COLO829 (cell line): Measurements from ENCODE around the gene ZFR.
"Not testable (repeated sequence)": the region's sequence is repeated elsewhere in the genome, so short reads cannot be mapped to it uniquely, and the experiment has no call there.

Experiments used
- DNase-seq: peaks from one replicate; pipeline ENCODE4 v3.0.0; 2012; ENCODE audit warnings: low spot score

The ZFR gene

GRCh38 chr5:32450952-32451351 lies 6.4 kb upstream of the ZFR start:
- no peak for DNase-seq

GRCh38 chr5:32449262-32449661 lies 4.7 kb upstream of the ZFR start:
- no peak for DNase-seq

- DNase-seq = no peak
Measured at GRCh38 chr5:32446630-32447029, 2.1 kb upstream of the ZFR start.

GRCh38 chr5:32445831-32446614 lies 1.5 kb upstream of the ZFR start:
- no peak for DNase-seq

- no peak for DNase-seq
Measured at GRCh38 chr5:32445287-32445758, 783 bp upstream of the ZFR start.

GRCh38 chr5:32443541-32444430 lies 754 bp downstream of the ZFR start:
- DNase-seq = no peak

GRCh38 chr5:32443145-32443540 lies 1.4 kb downstream of the ZFR start:
- DNase-seq = no peak

GRCh38 chr5:32439086-32439642 lies 5.4 kb downstream of the ZFR start:
- DNase-seq = no peak

GRCh38 chr5:32436553-32437242 lies 7.8 kb downstream of the ZFR start:
- DNase-seq = no peak

- no peak for DNase-seq
Measured at GRCh38 chr5:32435383-32435782, 9.2 kb downstream of the ZFR start.

GRCh38 chr5:32434221-32434620 lies 10.3 kb downstream of the ZFR start:
- no peak for DNase-seq

GRCh38 chr5:32432633-32433032 lies 11.9 kb downstream of the ZFR start:
- no peak for DNase-seq

- DNase-seq = not testable (repeated sequence)
Measured at GRCh38 chr5:32430825-32431224, 13.7 kb downstream of the ZFR start.

- DNase-seq = no peak
Measured at GRCh38 chr5:32428426-32428825, 16.1 kb downstream of the ZFR start.

GRCh38 chr5:32426440-32427151 lies 17.9 kb downstream of the ZFR start:
- DNase-seq = no peak

GRCh38 chr5:32422697-32423096 lies 21.8 kb downstream of the ZFR start:
- no peak for DNase-seq

GRCh38 chr5:32421075-32421474 lies 23.5 kb downstream of the ZFR start:
- DNase-seq = no peak

GRCh38 chr5:32420506-32420905 lies 24.0 kb downstream of the ZFR start:
- no peak for DNase-seq

- DNase-seq = no peak
Measured at GRCh38 chr5:32419791-32420190, 24.7 kb downstream of the ZFR start.

- DNase-seq = peak; percentile 6
Measured at GRCh38 chr5:32413466-32414263, 30.9 kb downstream of the ZFR start.

GRCh38 chr5:32410630-32411029 lies 33.9 kb downstream of the ZFR start:
- no peak for DNase-seq
